ENCODE measurements around the gene GALR1.

The GALR1 gene

DNA sequence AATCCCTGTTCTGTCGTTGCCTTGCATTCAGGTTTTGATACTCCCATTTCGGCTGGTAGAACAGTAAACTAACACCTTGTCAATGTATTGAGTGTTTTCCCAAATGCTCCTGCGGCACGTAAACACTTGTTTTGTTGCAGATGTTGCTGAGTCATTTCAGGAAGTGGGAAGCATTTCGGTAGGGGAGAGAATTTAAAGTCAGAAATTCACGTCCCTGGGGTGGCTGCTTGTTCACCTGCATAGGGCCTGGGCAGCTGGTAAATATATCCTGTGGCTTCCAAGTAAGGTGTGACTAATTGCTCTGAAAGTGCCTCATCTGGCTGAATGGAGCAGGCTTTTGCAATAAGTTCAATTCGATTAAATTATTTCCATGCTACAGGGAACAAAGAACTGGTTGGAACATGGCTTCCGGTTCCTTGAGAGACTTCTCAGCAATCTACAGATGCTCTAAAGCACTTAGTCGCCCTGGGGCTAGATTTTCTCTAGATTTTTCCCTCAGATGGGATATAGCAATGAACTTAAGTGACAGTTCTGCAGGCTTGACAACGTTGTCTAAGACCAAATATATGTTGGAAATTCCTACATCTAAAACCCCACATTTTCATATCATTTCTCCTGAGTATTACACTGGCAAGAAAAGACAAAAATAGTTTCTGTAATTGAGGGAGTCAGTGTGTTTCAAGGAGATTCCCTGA, 5.2 kb downstream of the GALR1 start:
- peak overlapping the region; percentile 6 for H3K4me3 ChIP-seq (ENCODE audit: low read depth, low read length)
- H3K27me3 ChIP-seq (ENCODE audit: control insufficient read depth, insufficient read depth, low read length) = no peaks in the 10 kb centered on the region
- no peaks in the 10 kb centered on the region for H3K79me2 ChIP-seq
- no peaks in the 10 kb centered on the region for H3K36me3 ChIP-seq (ENCODE audit: control insufficient read depth, insufficient read depth, low read length)
- no peak overlapping the region for H3K27ac ChIP-seq
- no peaks in the 10 kb centered on the region for H3K9me3 ChIP-seq (ENCODE audit: control insufficient read depth, low read length)
- no peak overlapping the region for H3K9ac ChIP-seq
- H2AFZ ChIP-seq = no peak overlapping the region
- no peak for TF ChIP-seq CTCF (IDR thresholded peaks at IDR 0.05)
- peak overlapping the region; percentile 43 for H3K4me2 ChIP-seq (ENCODE audit: low read length)
- peaks cover 4% of the 10 kb centered on the region for H3K4me1 ChIP-seq

DNA sequence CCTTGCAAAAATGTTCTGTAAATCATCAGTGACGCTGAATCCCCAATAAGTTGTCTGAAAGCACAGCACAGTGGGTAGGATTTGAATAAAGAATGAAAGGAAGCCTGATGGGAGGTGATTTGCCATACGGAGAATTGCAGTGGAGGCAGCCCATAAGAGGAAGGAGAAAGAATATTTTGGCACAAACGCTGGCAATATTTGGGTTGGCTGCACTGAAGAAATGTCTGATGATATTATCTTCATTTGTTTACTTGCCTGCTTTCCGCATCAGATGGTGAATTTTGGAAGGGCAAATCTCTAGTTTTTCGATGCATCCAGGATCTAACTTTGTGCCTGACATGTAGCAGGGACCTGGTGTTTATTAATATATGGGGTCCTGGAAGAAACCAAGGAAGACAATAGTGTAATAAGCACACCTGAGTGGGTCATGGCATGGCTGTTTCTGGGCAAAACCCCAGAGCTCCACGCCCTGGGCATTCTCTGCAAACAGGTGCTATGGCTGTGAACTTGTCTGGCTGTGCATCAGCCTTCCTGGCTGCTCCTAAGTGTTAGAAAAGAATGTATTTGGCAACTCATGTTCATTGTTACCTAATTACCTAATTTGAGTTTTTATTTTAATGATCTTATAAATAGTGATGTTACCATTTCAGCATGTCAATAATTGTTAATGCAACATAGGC, 5.9 kb downstream of the GALR1 start:
- Histone ChIP-seq H3K36me3 (ENCODE audit: control insufficient read depth, insufficient read depth, low read length) (no peaks in the 10 kb centered on the region), H3K79me2 (no peaks in the 10 kb centered on the region), H3K4me2 (ENCODE audit: low read length) (peak overlapping the region; percentile 43), H3K27me3 (ENCODE audit: control insufficient read depth, insufficient read depth, low read length) (no peaks in the 10 kb centered on the region), H3K9ac (no peak overlapping the region), H2AFZ (no peak overlapping the region), H3K27ac (no peak overlapping the region), H3K4me1 (peaks cover 4% of the 10 kb centered on the region), H3K9me3 (ENCODE audit: control insufficient read depth, low read length) (no peaks in the 10 kb centered on the region), H3K4me3 (ENCODE audit: low read depth, low read length) (peak overlapping the region; percentile 6)
- TF ChIP-seq CTCF (IDR thresholded peaks at IDR 0.05) = no peak

- Histone ChIP-seq H3K4me2 (ENCODE audit: low read length) (no peak overlapping the region), H3K27ac (no peak overlapping the region), H3K4me1 (peaks cover 14% of the 10 kb centered on the region), H3K9me3 (ENCODE audit: control insufficient read depth, low read length) (no peaks in the 10 kb centered on the region), H3K9ac (no peak overlapping the region), H3K4me3 (ENCODE audit: low read depth, low read length) (no peak overlapping the region), H3K79me2 (no peaks in the 10 kb centered on the region), H2AFZ (no peak overlapping the region), H3K27me3 (ENCODE audit: control insufficient read depth, insufficient read depth, low read length) (no peaks in the 10 kb centered on the region), H3K36me3 (ENCODE audit: control insufficient read depth, insufficient read depth, low read length) (no peaks in the 10 kb centered on the region)
- no peak for TF ChIP-seq CTCF (IDR thresholded peaks at IDR 0.05)
These were observed 13.2 kb downstream of the GALR1 start for GRCh38 chr18:77262643-77263465.

DNA sequence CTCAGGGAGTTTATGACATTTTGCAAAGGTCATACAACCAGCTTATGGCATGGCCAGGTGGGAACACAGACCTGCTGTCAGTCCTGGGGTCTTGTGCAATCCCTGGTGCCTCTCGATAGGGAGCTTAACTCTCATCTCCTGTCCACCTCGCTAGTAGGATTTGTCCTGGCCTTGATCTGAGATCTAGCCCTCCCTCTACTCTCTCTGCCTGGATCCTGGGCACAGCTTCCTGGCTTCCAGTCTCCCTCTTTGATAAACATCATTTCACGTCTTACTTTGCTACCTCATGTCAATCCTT, 13.8 kb downstream of the GALR1 start:
- no peaks in the 10 kb centered on the region for H3K27me3 ChIP-seq (ENCODE audit: control insufficient read depth, insufficient read depth, low read length)
- no peaks in the 10 kb centered on the region for H3K36me3 ChIP-seq (ENCODE audit: control insufficient read depth, insufficient read depth, low read length)
- no peaks in the 10 kb centered on the region for H3K9me3 ChIP-seq (ENCODE audit: control insufficient read depth, low read length)
- no peak overlapping the region for H3K27ac ChIP-seq
- peaks cover 14% of the 10 kb centered on the region for H3K4me1 ChIP-seq
- H3K4me3 ChIP-seq (ENCODE audit: low read depth, low read length) = no peak overlapping the region
- H3K4me2 ChIP-seq (ENCODE audit: low read length) = no peak overlapping the region
- H3K79me2 ChIP-seq = no peaks in the 10 kb centered on the region
- no peak overlapping the region for H3K9ac ChIP-seq
- no peak overlapping the region for H2AFZ ChIP-seq
- TF ChIP-seq CTCF (IDR thresholded peaks at IDR 0.05) = no peak
